Smooth muscle cell (in vitro differentiated cells): Measurements from ENCODE around the gene CRYGN. TPM values are rescaled to one million over a fixed set of nuclear protein-coding genes. Genes with fewer than 3 reads are reported as not detected.

Experiments
- DNase-seq: peaks from one replicate; lab custom pipeline; 2025; ENCODE audit not compliant: unreplicated experiment; lab: John Stamatoyannopoulos, UW
- H2AFZ ChIP-seq: fragments of 200-600 bp; sonication (generic); 2 replicates; pipeline ENCODE4 v1.6.0; 2016; ENCODE audit warnings: antibody characterized with exemption, low read depth, mild to moderate bottlenecking
- H3F3A ChIP-seq: fragments of 200-600 bp; sonication (generic); 2 replicates; pipeline ENCODE4 v1.6.0; 2017; ENCODE audit warnings: antibody characterized with exemption, low read depth
- H3K27ac ChIP-seq: fragments of 200-600 bp; sonication (generic); 2 replicates; pipeline ENCODE4 v1.5.1; 2016; ENCODE audit warnings: low read depth, mild to moderate bottlenecking
- H3K27me3 ChIP-seq: fragments of 200-600 bp; sonication (generic); 2 replicates; pipeline ENCODE4 v1.6.1; 2016; ENCODE audit warnings: low read depth, mild to moderate bottlenecking
- H3K36me3 ChIP-seq: fragments of 200-600 bp; sonication (generic); 2 replicates; pipeline ENCODE4 v1.5.1; 2016; ENCODE audit warnings: low read depth
- H3K4me1 ChIP-seq: fragments of 200-600 bp; sonication (generic); 2 replicates; pipeline ENCODE4 v1.5.1; 2016; ENCODE audit warnings: low read depth
- H3K4me2 ChIP-seq: fragments of 200-600 bp; sonication (generic); 2 replicates; pipeline ENCODE4 v1.6.0; 2016; ENCODE audit warnings: mild to moderate bottlenecking
- H3K4me3 ChIP-seq: fragments of 200-600 bp; sonication (generic); 2 replicates; pipeline ENCODE4 v1.5.1; 2016; ENCODE audit warnings: mild to moderate bottlenecking
- H3K79me2 ChIP-seq: fragments of 200-600 bp; sonication (generic); 2 replicates; pipeline ENCODE4 v1.6.0; 2016; ENCODE audit warnings: low read depth, mild to moderate bottlenecking
- H3K9ac ChIP-seq: fragments of 200-600 bp; sonication (generic); 2 replicates; pipeline ENCODE4 v1.6.0; 2016; ENCODE audit warnings: low read depth
- H3K9me3 ChIP-seq: fragments of 200-600 bp; sonication (generic); replicated peaks from 2 replicates; pipeline ENCODE4 v1.5.1; 2016; ENCODE audit warnings: low read depth
- H4K20me1 ChIP-seq: fragments of 200-600 bp; sonication (generic); 2 replicates; pipeline ENCODE4 v1.6.0; 2016; ENCODE audit warnings: low read depth
- WGBS: methylation state at CpG from one replicate; pipeline ENCODE4 v1.1.7; 2016; ENCODE audit warnings: low lambda C conversion rate; 5-methylcytosine and 5-hydroxymethylcytosine counted together
- polyA plus RNA-seq: library from polyadenylated mRNA; unstranded; fragments of >200 nt; fragmentation: Nextera tagmentation; extraction: Ambion mirVana; gene quantifications from 2 replicates; pipeline ENCODE4 v1.2.1, GENCODE V29; 2016
- total RNA-seq: library from RNA; depleted of rRNA; stranded (reverse); fragments of >200 nt; gene quantifications from 2 replicates; pipeline ENCODE4 v1.2.3, GENCODE V29; 2014
- TF ChIP-seq, protein P1 (sequence below): fragments of 200-600 bp; sonication (generic); IDR thresholded peaks from 2 replicates; pipeline ENCODE4 v1.5.1; 2017; ENCODE audit warnings: borderline replicate concordance, mild to moderate bottlenecking, antibody characterized with exemption; ENCODE audit not compliant: insufficient read depth, poor library complexity, severe bottlenecking

Gene CRYGN
- total and polyA plus RNA-seq, 2 experiments from 2014 or later = 0.13 TPM; not detected in 1

DNA sequence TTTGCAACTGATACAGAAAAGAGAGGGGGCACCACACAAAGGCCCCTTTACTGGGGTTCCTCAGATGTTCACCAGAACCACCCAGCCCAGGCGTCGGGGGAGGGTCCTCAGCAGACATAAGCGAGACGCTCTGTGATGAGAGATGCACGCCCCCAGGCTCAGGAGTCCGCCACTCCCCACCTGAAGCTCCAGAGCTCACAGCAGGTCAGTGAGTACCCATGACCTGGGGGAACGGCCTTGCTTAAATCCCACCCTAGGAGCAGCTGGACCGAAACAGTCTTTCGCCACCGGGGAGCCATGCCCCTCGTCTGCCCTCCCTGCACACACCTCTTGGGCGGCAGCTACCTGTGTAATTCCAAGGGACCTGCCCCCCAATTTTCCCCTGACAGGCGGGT is 2.8 kb downstream of the CRYGN start:
- peaks cover 9% of the 10 kb centered on the region for H3F3A ChIP-seq
- peaks cover 5% of the 10 kb centered on the region for H3K4me1 ChIP-seq
- H3K27ac ChIP-seq = no peak overlapping the region
- H3K4me2 ChIP-seq = no peak overlapping the region
- H3K79me2 ChIP-seq = no peaks in the 10 kb centered on the region
- H3K4me3 ChIP-seq = no peak overlapping the region
- H4K20me1 ChIP-seq = no peaks in the 10 kb centered on the region
- no peak overlapping the region for H2AFZ ChIP-seq
- no peaks in the 10 kb centered on the region for H3K27me3 ChIP-seq
- H3K9me3 ChIP-seq = no peaks in the 10 kb centered on the region
- WGBS = 80% methylated on average over 13 of the region's 13 CpGs
- no peak for DNase-seq
- H3K36me3 ChIP-seq = no peaks in the 10 kb centered on the region
- TF ChIP-seq, protein P1, sequence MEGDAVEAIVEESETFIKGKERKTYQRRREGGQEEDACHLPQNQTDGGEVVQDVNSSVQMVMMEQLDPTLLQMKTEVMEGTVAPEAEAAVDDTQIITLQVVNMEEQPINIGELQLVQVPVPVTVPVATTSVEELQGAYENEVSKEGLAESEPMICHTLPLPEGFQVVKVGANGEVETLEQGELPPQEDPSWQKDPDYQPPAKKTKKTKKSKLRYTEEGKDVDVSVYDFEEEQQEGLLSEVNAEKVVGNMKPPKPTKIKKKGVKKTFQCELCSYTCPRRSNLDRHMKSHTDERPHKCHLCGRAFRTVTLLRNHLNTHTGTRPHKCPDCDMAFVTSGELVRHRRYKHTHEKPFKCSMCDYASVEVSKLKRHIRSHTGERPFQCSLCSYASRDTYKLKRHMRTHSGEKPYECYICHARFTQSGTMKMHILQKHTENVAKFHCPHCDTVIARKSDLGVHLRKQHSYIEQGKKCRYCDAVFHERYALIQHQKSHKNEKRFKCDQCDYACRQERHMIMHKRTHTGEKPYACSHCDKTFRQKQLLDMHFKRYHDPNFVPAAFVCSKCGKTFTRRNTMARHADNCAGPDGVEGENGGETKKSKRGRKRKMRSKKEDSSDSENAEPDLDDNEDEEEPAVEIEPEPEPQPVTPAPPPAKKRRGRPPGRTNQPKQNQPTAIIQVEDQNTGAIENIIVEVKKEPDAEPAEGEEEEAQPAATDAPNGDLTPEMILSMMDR = no peak
- no peak overlapping the region for H3K9ac ChIP-seq

DNA sequence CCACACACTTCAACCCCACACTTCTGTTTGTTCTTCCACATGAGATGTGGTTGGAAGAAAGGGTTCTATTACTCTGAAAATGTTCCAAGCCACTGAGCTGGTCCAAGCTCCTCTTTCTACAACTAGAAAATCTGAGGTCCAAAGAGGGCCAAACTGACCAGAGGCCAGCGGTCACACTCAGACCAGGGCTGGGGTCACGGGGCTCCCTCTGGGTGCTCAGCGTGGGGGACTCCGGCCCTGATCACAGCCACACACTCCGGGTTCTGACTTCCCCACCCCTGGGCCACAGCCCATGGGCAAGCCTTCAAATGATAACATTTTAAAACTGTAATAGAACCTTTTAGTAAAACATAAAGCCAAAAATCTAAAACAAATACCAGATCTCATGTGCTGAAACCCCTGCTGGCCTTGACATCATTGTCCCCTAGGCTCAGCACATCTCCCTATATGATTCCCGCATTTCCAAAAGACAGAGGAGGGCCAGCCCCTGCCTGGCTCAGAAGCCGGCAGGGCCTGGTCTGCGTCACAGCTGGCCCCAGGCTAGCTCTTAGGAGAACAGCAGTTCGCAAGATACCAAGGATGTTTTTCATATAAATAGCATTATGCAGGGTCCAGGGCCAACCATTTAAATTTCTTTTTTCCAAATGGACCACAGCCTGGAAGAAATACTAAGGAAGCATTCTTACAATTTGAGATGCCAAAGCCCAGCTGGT is 3.3 kb downstream of the CRYGN start:
- H3K4me1 ChIP-seq = peaks cover 5% of the 10 kb centered on the region
- no peak for DNase-seq
- no peaks in the 10 kb centered on the region for H3K79me2 ChIP-seq
- no peak overlapping the region for H3K4me2 ChIP-seq
- no peak overlapping the region for H3K27ac ChIP-seq
- no peak overlapping the region for H3K4me3 ChIP-seq
- no peaks in the 10 kb centered on the region for H3K36me3 ChIP-seq
- no peak overlapping the region for H3K9ac ChIP-seq
- no peaks in the 10 kb centered on the region for H3K9me3 ChIP-seq
- WGBS = 62% methylated on average over 9 of the region's 9 CpGs
- H3K27me3 ChIP-seq = no peaks in the 10 kb centered on the region
- TF ChIP-seq, protein P1 = no peak
- H3F3A ChIP-seq = peaks cover 9% of the 10 kb centered on the region
- H4K20me1 ChIP-seq = no peaks in the 10 kb centered on the region
- H2AFZ ChIP-seq = no peak overlapping the region

DNA sequence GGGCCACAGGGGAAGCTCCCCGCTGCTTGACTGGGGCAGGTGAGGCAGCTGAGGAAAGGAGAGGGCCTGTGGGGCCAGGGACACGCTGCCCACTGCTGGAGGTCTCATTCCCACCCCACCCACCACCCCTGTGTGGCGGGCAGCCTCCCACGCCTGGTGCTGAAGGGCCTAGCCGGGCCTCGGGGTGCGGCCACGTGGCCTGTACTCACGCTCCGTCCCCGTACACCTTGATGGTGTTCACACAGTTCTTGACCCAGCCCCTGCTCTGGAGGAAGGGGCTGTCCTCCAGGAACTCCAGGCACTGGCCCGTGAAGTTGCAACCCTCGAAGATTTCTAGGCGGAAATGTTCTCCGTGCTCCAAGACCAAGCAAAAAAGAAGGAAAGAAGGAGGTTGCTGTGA is 4.0 kb downstream of the CRYGN start:
- H3K27me3 ChIP-seq = no peaks in the 10 kb centered on the region
- H3K9me3 ChIP-seq = no peaks in the 10 kb centered on the region
- no peak overlapping the region for H2AFZ ChIP-seq
- WGBS = 86% methylated on average over 10 of the region's 15 CpGs
- H3K36me3 ChIP-seq = no peaks in the 10 kb centered on the region
- H3K9ac ChIP-seq = no peak overlapping the region
- no peaks in the 10 kb centered on the region for H3K79me2 ChIP-seq
- H4K20me1 ChIP-seq = no peaks in the 10 kb centered on the region
- H3F3A ChIP-seq = peaks cover 3% of the 10 kb centered on the region
- H3K4me3 ChIP-seq = no peak overlapping the region
- H3K27ac ChIP-seq = no peak overlapping the region
- H3K4me1 ChIP-seq = peaks cover 5% of the 10 kb centered on the region
- no peak for DNase-seq
- TF ChIP-seq, protein P1 = no peak
- no peak overlapping the region for H3K4me2 ChIP-seq
